ENCODE results near the gene ESYT2.

The ESYT2 gene

GRCh38 chr7:158786898-158787297 is 42.4 kb downstream of the ESYT2 start:
- POLR2A ChIA-PET = no interaction called here
- no peak for TF ChIP-seq CTCF (IDR thresholded peaks at IDR 0.05; ENCODE audit: control extremely low read depth, extremely low read depth, low read depth, missing control alignments)
- CTCF ChIA-PET = interaction anchor here (1.0 to 1.9 kb wide), 2 partner anchors 23 to 87 kb away, joined by 3 to 4 read pairs; no protein-coding TSS in a partner anchor
- no peak for DNase-seq (ENCODE audit: extremely low spot score)

- no peak for TF ChIP-seq CTCF (IDR thresholded peaks at IDR 0.05; ENCODE audit: control extremely low read depth, extremely low read depth, low read depth, missing control alignments)
- no peak for DNase-seq (ENCODE audit: extremely low spot score)
- ChIA-PET POLR2A (no interaction called here), CTCF (interaction anchor here (2.3 to 2.4 kb wide), 2 partner anchors 10 to 193 kb away, joined by 6 to 8 read pairs; no protein-coding TSS in a partner anchor)
Measured at GRCh38 chr7:158784270-158784669, 45.0 kb downstream of the ESYT2 start.

GRCh38 chr7:158783595-158783994 is 45.7 kb downstream of the ESYT2 start:
- TF ChIP-seq CTCF (IDR thresholded peaks at IDR 0.05; ENCODE audit: control extremely low read depth, extremely low read depth, low read depth, missing control alignments) = no peak
- CTCF ChIA-PET = interaction anchor here (1.2 to 2.4 kb wide), 5 partner anchors 11 to 193 kb away, joined by 3 to 8 read pairs (median 4); no protein-coding TSS in a partner anchor
- DNase-seq (ENCODE audit: extremely low spot score) = no peak
- POLR2A ChIA-PET = no interaction called here

GRCh38 chr7:158782761-158783401 is 46.4 kb downstream of the ESYT2 start:
- ChIA-PET CTCF (interaction anchor here (1.2 to 2.4 kb wide), 5 partner anchors 11 to 194 kb away, joined by 3 to 8 read pairs (median 4); no protein-coding TSS in a partner anchor), POLR2A (no interaction called here)
- no peak for DNase-seq (ENCODE audit: extremely low spot score)
- peak; percentile 29 for TF ChIP-seq CTCF (IDR thresholded peaks at IDR 0.05; ENCODE audit: control extremely low read depth, extremely low read depth, low read depth, missing control alignments)

GRCh38 chr7:158781974-158782664 is 47.2 kb downstream of the ESYT2 start:
- TF ChIP-seq CTCF (IDR thresholded peaks at IDR 0.05; ENCODE audit: control extremely low read depth, extremely low read depth, low read depth, missing control alignments) = no peak
- ChIA-PET CTCF (interaction anchor here (1.2 to 2.4 kb wide), 4 partner anchors 12 to 195 kb away, joined by 3 to 8 read pairs (median 5); no protein-coding TSS in a partner anchor), POLR2A (no interaction called here)
- DNase-seq (ENCODE audit: extremely low spot score) = no peak

GRCh38 chr7:158781217-158781973 is 47.9 kb downstream of the ESYT2 start:
- ChIA-PET CTCF (no interaction called here), POLR2A (no interaction called here)
- no peak for DNase-seq (ENCODE audit: extremely low spot score)
- TF ChIP-seq CTCF (IDR thresholded peaks at IDR 0.05; ENCODE audit: control extremely low read depth, extremely low read depth, low read depth, missing control alignments) = no peak
